NCI-H1436 (cell line): ENCODE measurements around the gene PPP2R3A.
A peak's percentile ranks its signal among the peaks of the same experiment; 100 is the strongest.
"Not testable (repeated sequence)": the region's sequence is repeated elsewhere in the genome, so short reads cannot be mapped to it uniquely, and the experiment has no call there.

Experiments used
- DNase-seq: peaks from one replicate; lab custom pipeline; 2025; lab: John Stamatoyannopoulos, UW

The PPP2R3A gene

GRCh38 chr3:136093771-136094170 lies 128.2 kb downstream of the PPP2R3A start:
- DNase-seq: no peak

- DNase-seq: no peak
Observed at GRCh38 chr3:136105044-136105443, 139.5 kb downstream of the PPP2R3A start.

- DNase-seq: no peak
Observed at GRCh38 chr3:136106101-136106500, 140.6 kb downstream of the PPP2R3A start.

GRCh38 chr3:136109499-136109898 lies 144.0 kb downstream of the PPP2R3A start:
- DNase-seq: no peak

GRCh38 chr3:136110481-136110880 lies 145.0 kb downstream of the PPP2R3A start:
- DNase-seq: no peak

GRCh38 chr3:136114421-136114820 lies 148.9 kb downstream of the PPP2R3A start:
- DNase-seq: no peak

GRCh38 chr3:136119332-136119731 lies 153.8 kb downstream of the PPP2R3A start:
- not testable (repeated sequence) for DNase-seq

GRCh38 chr3:136119783-136120182 lies 154.3 kb downstream of the PPP2R3A start:
- DNase-seq: not testable (repeated sequence)

GRCh38 chr3:136120373-136121348 lies 155.1 kb downstream of the PPP2R3A start:
- DNase-seq: no peak

GRCh38 chr3:136122006-136122405 lies 156.5 kb downstream of the PPP2R3A start:
- DNase-seq: no peak

GRCh38 chr3:136131647-136132046 lies 166.1 kb downstream of the PPP2R3A start:
- not testable (repeated sequence) for DNase-seq

GRCh38 chr3:136134091-136134490 lies 168.6 kb downstream of the PPP2R3A start:
- no peak for DNase-seq

- DNase-seq: no peak
Observed at GRCh38 chr3:136135039-136135802, 169.7 kb downstream of the PPP2R3A start.

GRCh38 chr3:136136454-136136853 lies 170.9 kb downstream of the PPP2R3A start:
- peak; percentile 33 for DNase-seq

GRCh38 chr3:136141291-136141785 lies 175.8 kb downstream of the PPP2R3A start:
- no peak for DNase-seq

- no peak for DNase-seq
Observed at GRCh38 chr3:136141891-136142290, 176.4 kb downstream of the PPP2R3A start.

- DNase-seq: no peak
Observed at GRCh38 chr3:136142592-136142991, 177.1 kb downstream of the PPP2R3A start.

- DNase-seq: not testable (repeated sequence)
Observed at GRCh38 chr3:136144397-136144796, 178.9 kb downstream of the PPP2R3A start.

- DNase-seq: no peak
Observed at GRCh38 chr3:136146981-136147729, 181.6 kb downstream of the PPP2R3A start.

- no peak for DNase-seq
Observed at GRCh38 chr3:136149667-136150066, 184.1 kb downstream of the PPP2R3A start.

- no peak for DNase-seq
Observed at GRCh38 chr3:136151219-136151618, 185.7 kb downstream of the PPP2R3A start.
